GM12865 (cell line): Measurements from ENCODE around the gene DKC1.
A peak's percentile ranks its signal among the peaks of the same experiment; 100 is the strongest.

Experiments
- DNase-seq: peaks from one replicate; pipeline ENCODE4 v3.0.0; 2010; ENCODE audit warnings: low read depth
- H3K4me3 ChIP-seq: 2 replicates; pipeline ENCODE4 v1.5.1; 2011; ENCODE audit warnings: mild to moderate bottlenecking, low read depth, low read length, control low read depth
- TF ChIP-seq, protein P1 (sequence below): IDR thresholded peaks from 2 replicates; pipeline ENCODE4 v1.5.1; 2011; ENCODE audit warnings: low read length, control low read depth, low read depth, inconsistent platforms; ENCODE audit not compliant: insufficient read depth; ENCODE audit errors: missing control alignments

Gene DKC1

DNA sequence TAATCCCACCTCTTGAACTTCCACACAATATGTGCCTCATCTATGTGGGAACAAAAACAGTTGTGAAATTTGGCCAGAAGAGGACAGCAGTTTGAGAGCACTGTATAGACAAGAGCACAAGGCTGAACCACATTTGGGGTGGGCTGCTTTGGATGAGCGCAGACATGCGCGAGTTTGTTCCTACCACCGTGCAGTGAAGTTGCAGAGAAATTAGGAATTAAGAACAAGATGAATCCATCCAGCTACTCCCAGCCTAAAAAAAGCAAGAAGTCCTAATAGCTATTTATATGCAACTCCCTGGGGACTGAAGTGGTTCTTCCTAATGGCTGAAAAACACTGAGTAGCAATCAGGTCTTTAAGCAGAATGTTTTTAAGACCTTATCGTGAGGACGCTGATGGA is 12.8 kb upstream of the DKC1 start:
- no peak for DNase-seq
- H3K4me3 ChIP-seq: peak overlapping the region; percentile 68
- TF ChIP-seq, protein P1, sequence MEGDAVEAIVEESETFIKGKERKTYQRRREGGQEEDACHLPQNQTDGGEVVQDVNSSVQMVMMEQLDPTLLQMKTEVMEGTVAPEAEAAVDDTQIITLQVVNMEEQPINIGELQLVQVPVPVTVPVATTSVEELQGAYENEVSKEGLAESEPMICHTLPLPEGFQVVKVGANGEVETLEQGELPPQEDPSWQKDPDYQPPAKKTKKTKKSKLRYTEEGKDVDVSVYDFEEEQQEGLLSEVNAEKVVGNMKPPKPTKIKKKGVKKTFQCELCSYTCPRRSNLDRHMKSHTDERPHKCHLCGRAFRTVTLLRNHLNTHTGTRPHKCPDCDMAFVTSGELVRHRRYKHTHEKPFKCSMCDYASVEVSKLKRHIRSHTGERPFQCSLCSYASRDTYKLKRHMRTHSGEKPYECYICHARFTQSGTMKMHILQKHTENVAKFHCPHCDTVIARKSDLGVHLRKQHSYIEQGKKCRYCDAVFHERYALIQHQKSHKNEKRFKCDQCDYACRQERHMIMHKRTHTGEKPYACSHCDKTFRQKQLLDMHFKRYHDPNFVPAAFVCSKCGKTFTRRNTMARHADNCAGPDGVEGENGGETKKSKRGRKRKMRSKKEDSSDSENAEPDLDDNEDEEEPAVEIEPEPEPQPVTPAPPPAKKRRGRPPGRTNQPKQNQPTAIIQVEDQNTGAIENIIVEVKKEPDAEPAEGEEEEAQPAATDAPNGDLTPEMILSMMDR: no peak

DNA sequence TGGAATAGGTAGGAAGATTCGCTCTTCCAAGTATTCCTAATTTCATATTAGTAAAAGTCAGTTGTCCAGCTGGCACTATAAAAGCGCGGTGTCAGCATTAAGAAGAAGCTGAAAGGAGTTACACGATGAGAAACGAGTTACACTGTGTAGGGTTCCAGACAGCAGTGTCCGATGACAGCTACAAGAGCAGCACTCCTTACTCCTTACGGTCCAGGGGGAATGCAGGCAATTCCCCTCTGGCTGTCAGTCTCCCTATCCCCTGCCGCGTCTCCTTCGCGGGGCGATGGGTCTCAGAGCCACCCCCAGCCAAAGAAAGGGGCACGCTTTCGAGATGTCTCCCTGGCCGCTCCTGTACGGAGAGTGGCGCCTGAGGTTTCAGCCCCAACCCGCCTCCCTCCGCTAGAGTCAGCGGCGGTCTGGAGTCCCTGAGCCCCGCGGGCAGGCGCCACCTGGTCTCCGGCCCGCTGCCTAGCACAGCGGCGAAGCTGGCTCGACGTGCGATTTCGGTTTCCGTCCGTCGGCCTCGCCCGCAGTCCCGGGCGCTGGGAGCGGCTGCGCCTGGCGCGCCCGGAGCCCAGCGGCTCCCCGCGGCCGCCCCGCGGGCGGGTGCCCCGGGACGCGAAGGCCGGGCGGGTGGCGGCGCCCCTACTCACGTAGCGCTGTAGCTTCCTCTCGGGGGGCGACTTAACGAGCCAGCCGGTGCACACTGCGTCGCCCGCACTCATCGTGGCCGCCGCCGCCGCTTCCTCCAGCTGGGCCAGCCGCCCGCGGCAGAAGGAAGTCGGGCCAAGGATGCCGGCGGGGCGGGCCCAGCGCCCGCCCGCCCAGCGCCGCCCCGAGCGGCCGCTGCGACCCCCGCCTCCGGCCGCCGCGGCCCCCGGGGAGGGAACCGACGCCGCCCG is 12.1 kb upstream of the DKC1 start, which contains the start of gene GAB3:
Gene GAB3 (minus strand): TSS at position 777 of the 902 bp plus-strand sequence. CDS start 52 bp downstream, at position 725.
- DNase-seq: peak; percentile 63
- H3K4me3 ChIP-seq: peak within 1 kb of the TSS; percentile 68
- TF ChIP-seq, protein P1: no peak

DNA sequence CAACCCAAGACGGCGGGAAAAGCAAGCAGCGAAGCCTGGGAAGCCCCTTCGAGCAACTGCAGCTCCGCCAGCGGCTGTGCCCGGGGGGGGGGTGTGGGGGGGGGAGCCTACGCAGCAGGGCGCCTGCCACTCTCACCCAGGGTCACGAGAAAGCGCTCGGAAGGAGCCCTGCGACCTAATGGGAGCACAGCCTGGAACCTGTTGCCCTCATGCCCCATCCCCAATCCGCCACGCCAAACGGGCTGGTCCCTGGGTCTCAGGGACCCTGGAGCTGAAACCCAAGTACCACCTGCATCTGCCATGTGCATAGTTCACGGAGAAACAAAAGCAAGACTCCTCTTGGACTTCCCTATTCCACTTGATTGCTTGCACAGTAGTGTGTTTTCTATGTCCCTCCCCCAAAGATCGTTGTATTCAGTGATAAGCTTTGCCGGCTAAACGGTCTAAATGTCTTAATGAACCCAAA is 11.4 kb upstream of the DKC1 start:
- H3K4me3 ChIP-seq: peak overlapping the region; percentile 2
- TF ChIP-seq, protein P1: no peak
- no peak for DNase-seq

DNA sequence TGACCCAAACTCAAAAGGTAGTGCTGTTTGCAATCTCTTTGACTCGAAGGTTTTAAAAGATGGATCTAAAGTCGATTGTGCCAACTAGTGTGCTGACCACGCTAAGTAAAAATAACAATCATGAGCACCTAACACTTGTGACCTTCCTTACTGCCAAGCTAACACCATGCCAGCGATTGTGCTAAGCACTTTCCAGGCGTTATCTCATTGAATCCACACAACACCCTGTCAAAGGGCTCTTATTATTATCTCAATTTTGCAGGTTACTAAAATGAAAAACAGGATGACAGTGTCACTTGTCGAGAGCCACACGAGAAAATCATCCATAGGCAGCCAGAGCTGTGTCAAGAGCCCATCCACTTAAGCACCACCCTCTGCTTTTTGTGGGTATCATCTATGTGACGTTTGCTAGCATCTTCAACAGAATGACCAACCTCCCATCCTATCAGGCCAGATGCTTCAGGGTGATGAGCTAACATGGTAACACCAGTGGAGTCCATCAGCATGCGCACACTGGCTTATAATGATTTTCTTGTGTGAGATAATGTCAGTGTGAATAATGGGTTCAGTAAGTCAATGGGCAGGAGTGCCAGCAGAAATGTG is 10.9 kb upstream of the DKC1 start:
- TF ChIP-seq, protein P1: no peak
- no peak for DNase-seq
- no peak overlapping the region for H3K4me3 ChIP-seq

DNA sequence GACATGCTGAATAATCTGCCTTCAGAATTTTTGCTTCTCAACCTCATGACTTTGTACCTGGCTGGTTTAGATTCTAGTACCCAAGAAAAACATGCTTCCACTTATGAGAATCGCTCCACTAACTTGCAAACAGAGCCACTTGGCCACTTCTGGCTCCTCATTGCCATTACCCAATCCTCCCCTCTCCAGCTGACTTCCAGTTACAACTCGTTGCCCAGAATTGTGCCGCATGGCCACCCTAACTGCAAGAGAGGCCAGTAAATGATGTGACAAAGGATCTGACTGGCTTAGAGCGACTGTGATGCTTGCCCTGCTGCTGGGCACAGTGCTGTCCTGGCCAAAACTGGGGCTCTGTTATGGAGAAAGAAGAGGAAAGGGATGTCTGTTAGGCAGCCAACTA is 4.0 kb upstream of the DKC1 start:
- TF ChIP-seq, protein P1: no peak
- no peak for DNase-seq
- H3K4me3 ChIP-seq: no peak overlapping the region

DNA sequence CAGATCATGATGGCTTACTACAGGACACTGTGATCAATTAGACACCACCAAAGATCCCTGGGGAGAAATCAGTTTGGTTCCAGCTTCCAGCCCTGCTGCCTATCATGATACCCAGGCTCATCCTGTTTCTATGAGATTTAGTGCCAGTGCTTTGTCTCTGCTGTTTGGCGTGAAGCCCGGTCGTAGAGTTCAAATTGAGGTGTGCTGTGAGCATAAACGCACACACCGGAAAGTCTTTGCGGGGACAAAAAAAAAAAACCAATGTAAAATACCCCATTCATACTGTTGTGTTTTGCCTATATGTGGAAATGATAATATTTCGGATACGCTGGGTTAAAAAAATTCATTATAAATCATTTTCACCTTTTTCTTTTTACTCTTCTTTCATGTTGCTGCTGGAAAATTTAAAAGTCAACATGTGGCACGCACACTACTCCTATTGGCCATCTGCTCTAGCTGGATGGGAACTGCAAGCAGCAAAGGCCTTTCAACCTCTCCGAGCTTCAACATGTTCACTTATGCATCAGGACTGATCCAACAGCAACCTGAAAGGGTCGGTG is 607 bp upstream of the DKC1 start:
- TF ChIP-seq, protein P1: no peak
- DNase-seq: peak; percentile 13

More for the DNA sequence above, 607 bp upstream of the DKC1 start:
- peak overlapping the region; percentile 59 for H3K4me3 ChIP-seq
